Natural killer cell (primary cell): ENCODE data around the gene OR10G4. TPM values are rescaled to one million over a fixed set of nuclear protein-coding genes. Genes with fewer than 3 reads are reported as not detected.

ENCODE experiments used
- ATAC-seq, 3 donors: fragments of 150-1000 bp in 2 of 3; fragments of 200-7000 bp in 1 of 3; cut with Tn5 transposase; 1 replicate in 1 of 3; 2 replicates in 2 of 3; pipeline ENCODE4 v1.10.0; 2021; ENCODE audit warnings: mild to moderate bottlenecking in 2 of 3, moderate library complexity in 2 of 3
- DNase-seq, 2 donors: peaks; one replicate each; pipeline versions ENCODE4 v3.0.0 to v3.0.0-alpha.2; 2013 to 2021; ENCODE audit warnings: mixed read lengths in 1 of 2
- H3K27ac ChIP-seq: one replicate; pipeline ENCODE4 v1.5.1; 2013; ENCODE audit warnings: mild to moderate bottlenecking, low read length
- H3K27me3 ChIP-seq: one replicate; pipeline ENCODE4 v1.6.1; 2013; ENCODE audit warnings: low read length; ENCODE audit not compliant: control insufficient read depth, insufficient read depth
- H3K36me3 ChIP-seq: one replicate; pipeline ENCODE4 v1.6.1; 2013; ENCODE audit warnings: low read length; ENCODE audit not compliant: control insufficient read depth, insufficient read depth
- H3K4me1 ChIP-seq: one replicate; pipeline ENCODE4 v1.6.1; 2013; ENCODE audit warnings: low read length; ENCODE audit not compliant: control insufficient read depth, insufficient read depth
- H3K4me3 ChIP-seq: one replicate; pipeline ENCODE4 v1.5.1; 2013; ENCODE audit warnings: low read length
- H3K9me3 ChIP-seq: one replicate; pipeline ENCODE4 v1.6.1; 2013; ENCODE audit warnings: low read length; ENCODE audit not compliant: control insufficient read depth, insufficient read depth
- H3K27ac Mint-ChIP-seq, 2 donors: one replicate each; pipeline ENCODE4 v1.8.0; 2022; ENCODE audit warnings: mild to moderate bottlenecking in 2 of 2, mixed read lengths in 2 of 2, moderate library complexity in 1 of 2
- H3K27me3 Mint-ChIP-seq, 2 donors: one replicate each; pipeline ENCODE4 v1.8.0; 2022; ENCODE audit warnings: low read depth in 2 of 2, mixed read lengths in 2 of 2
- H3K36me3 Mint-ChIP-seq: one replicate; pipeline ENCODE4 v1.8.0; 2022; ENCODE audit warnings: mixed read lengths
- H3K4me1 Mint-ChIP-seq, 2 donors: one replicate each; pipeline ENCODE4 v1.8.0; 2022; ENCODE audit warnings: mixed read lengths in 2 of 2
- H3K4me3 Mint-ChIP-seq: one replicate; pipeline ENCODE4 v1.8.0; 2022; ENCODE audit warnings: mild to moderate bottlenecking, moderate library complexity, mixed read lengths
- H3K9me3 Mint-ChIP-seq, 2 donors: one replicate each; pipeline ENCODE4 v1.8.0; 2022; ENCODE audit warnings: mixed read lengths in 2 of 2
- WGBS: methylation state at CpG from one replicate; pipeline ENCODE4 v1.1.7; 2013; ENCODE audit warnings: missing lambda C conversion rate; ENCODE audit not compliant: insufficient coverage; 5-methylcytosine and 5-hydroxymethylcytosine counted together
- intact Hi-C: fragments of 100-400 bp; cut with micrococcal nuclease; formaldehyde crosslinking; loops from one replicate; pipeline ENCODE4 v1.14.2; 2022
- total RNA-seq, 4 donors: library from RNA; stranded (reverse); fragments of 120-200 nt in 1 of 4; gene quantifications; one replicate each; pipeline versions ENCODE4 v1.2.3 to v1.2.4, GENCODE V29; 2013 to 2022
- TF ChIP-seq, protein P1 (sequence below): fragments of 200-600 bp; IDR thresholded peaks from one replicate; pipeline ENCODE4 v1.8.0; 2022; ENCODE audit warnings: antibody characterized with exemption

The OR10G4 gene
- total RNA-seq, 3 donors from 2014 or later (not counting 1 experiment from before 2014, with no cell fraction given), result not detected

- Histone ChIP-seq H3K27ac (no peak within 1 kb of the TSS), H3K27me3 (no peaks in the 10 kb centered on the region), H3K4me1 (no peaks in the 10 kb centered on the region), H3K9me3 (no peaks in the 10 kb centered on the region), H3K4me3 (no peak within 1 kb of the TSS), H3K36me3 (no peaks in the 10 kb centered on the region)
- WGBS, result 92% methylated on average over 1 of the region's 2 CpGs
- Mint-ChIP-seq H3K4me1 (no peaks in the 10 kb centered on the region), H3K4me3 (no peak within 1 kb of the TSS), H3K36me3 (no peaks in the 10 kb centered on the region), H3K9me3 (no peaks in the 10 kb centered on the region), H3K27me3 (no peaks in the 10 kb centered on the region), H3K27ac (no peak within 1 kb of the TSS)
- intact Hi-C loops, result no loop called here
- TF ChIP-seq, protein P1, sequence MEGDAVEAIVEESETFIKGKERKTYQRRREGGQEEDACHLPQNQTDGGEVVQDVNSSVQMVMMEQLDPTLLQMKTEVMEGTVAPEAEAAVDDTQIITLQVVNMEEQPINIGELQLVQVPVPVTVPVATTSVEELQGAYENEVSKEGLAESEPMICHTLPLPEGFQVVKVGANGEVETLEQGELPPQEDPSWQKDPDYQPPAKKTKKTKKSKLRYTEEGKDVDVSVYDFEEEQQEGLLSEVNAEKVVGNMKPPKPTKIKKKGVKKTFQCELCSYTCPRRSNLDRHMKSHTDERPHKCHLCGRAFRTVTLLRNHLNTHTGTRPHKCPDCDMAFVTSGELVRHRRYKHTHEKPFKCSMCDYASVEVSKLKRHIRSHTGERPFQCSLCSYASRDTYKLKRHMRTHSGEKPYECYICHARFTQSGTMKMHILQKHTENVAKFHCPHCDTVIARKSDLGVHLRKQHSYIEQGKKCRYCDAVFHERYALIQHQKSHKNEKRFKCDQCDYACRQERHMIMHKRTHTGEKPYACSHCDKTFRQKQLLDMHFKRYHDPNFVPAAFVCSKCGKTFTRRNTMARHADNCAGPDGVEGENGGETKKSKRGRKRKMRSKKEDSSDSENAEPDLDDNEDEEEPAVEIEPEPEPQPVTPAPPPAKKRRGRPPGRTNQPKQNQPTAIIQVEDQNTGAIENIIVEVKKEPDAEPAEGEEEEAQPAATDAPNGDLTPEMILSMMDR, result no peak
- DNase-seq (no peak), ATAC-seq (no peak)
Measured at GRCh38 chr11:124026498-124026897, 13.7 kb downstream of the OR10G4 start, which contains the start of gene OR10G8. OR10G8 (plus strand) TSS chr11:124026798; CDS start chr11:124029623, 2,825 bp downstream.

- no peaks in the 10 kb centered on the region for H3K4me1 ChIP-seq
- Mint-ChIP-seq H3K4me1 (no peaks in the 10 kb centered on the region), H3K9me3 (peaks cover 0 to 2% of the 10 kb centered on the region in 2 donors), H3K27ac (no peak overlapping the region), H3K27me3 (peaks cover 0 to 2% of the 10 kb centered on the region in 2 donors), H3K36me3 (no peaks in the 10 kb centered on the region), H3K4me3 (no peak overlapping the region)
- no peaks in the 10 kb centered on the region for H3K9me3 ChIP-seq
- H3K27me3 ChIP-seq, result no peaks in the 10 kb centered on the region
- ATAC-seq (no peak), DNase-seq (no peak)
- no peak overlapping the region for H3K27ac ChIP-seq
- no peaks in the 10 kb centered on the region for H3K36me3 ChIP-seq
- TF ChIP-seq, protein P1, result no peak
- intact Hi-C loops, result no loop called here
- H3K4me3 ChIP-seq, result no peak overlapping the region
- 93% methylated on average over 1 of the region's 1 CpG for WGBS
Measured at GRCh38 chr11:124036666-124037065, 23.9 kb downstream of the OR10G4 start.

GRCh38 chr11:124039557-124039956 lies 26.8 kb downstream of the OR10G4 start:
- 87% methylated on average over 9 of the region's 9 CpGs for WGBS
- ATAC-seq (no peak), DNase-seq (no peak)
- Mint-ChIP-seq H3K4me1 (no peaks in the 10 kb centered on the region), H3K27ac (no peak overlapping the region), H3K9me3 (no peaks in the 10 kb centered on the region), H3K4me3 (no peak overlapping the region), H3K36me3 (no peaks in the 10 kb centered on the region), H3K27me3 (no peaks in the 10 kb centered on the region)
- Histone ChIP-seq H3K27me3 (no peaks in the 10 kb centered on the region), H3K4me1 (no peaks in the 10 kb centered on the region), H3K36me3 (no peaks in the 10 kb centered on the region), H3K27ac (no peak overlapping the region), H3K4me3 (no peak overlapping the region), H3K9me3 (no peaks in the 10 kb centered on the region)
- intact Hi-C loops, result no loop called here
- TF ChIP-seq, protein P1, result no peak

DNA sequence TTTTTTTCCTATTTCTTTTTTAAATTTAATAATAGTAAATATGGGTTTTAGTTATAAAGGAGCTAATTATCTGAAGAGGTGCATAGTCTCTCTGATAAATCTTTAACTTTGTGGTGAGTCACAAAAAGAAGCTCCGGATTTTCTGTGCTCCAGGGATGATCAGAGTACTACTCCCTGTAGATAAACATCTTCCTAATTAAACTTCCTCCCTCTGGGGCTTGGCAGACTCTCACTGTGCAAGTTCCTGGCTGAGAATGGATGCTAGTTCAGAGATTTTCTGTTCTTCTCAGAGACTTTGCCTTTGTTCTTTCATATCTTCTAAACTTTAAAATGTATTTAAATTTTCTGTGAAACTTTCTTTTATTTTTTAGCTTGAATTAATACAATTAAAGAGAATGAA lies 28.5 kb downstream of the OR10G4 start, which contains the start of gene OR10G7:
Gene OR10G7 (minus strand): TSS at position 72 of the 400 bp plus-strand sequence. CDS start 2,324 bp downstream, outside the sequence.
- no peaks in the 10 kb centered on the region for H3K27me3 ChIP-seq
- intact Hi-C loops, result no loop called here
- H3K4me3 ChIP-seq, result no peak within 1 kb of the TSS
- DNase-seq, result no peak
- no peaks in the 10 kb centered on the region for H3K27me3 Mint-ChIP-seq
- 50% methylated on average over 1 of the region's 1 CpG for WGBS
- H3K4me1 Mint-ChIP-seq, result no peaks in the 10 kb centered on the region
- H3K36me3 Mint-ChIP-seq, result no peaks in the 10 kb centered on the region
- no peak within 1 kb of the TSS for H3K27ac Mint-ChIP-seq
- H3K27ac ChIP-seq, result no peak within 1 kb of the TSS
- no peaks in the 10 kb centered on the region for H3K4me1 ChIP-seq
- H3K9me3 ChIP-seq, result no peaks in the 10 kb centered on the region
- H3K4me3 Mint-ChIP-seq, result no peak within 1 kb of the TSS
- TF ChIP-seq, protein P1, result no peak
- no peaks in the 10 kb centered on the region for H3K9me3 Mint-ChIP-seq
- H3K36me3 ChIP-seq, result no peaks in the 10 kb centered on the region
- ATAC-seq, result no peak
